K562 (cell line): ENCODE results near the gene LSR. TPM values are rescaled to one million over a fixed set of nuclear protein-coding genes. Genes with fewer than 3 reads are reported as not detected.

Source experiments
- E2F6 ChIP-seq, 2 experiments: IDR thresholded peaks; 2 replicates each; pipeline ENCODE4 v1.6.1; 2011; ENCODE audit warnings: borderline replicate concordance in 1 of 2, control low read depth in 1 of 2, low read depth in 1 of 2, low read length in 1 of 2, mild to moderate bottlenecking in 1 of 2, mixed read lengths in 1 of 2, moderate library complexity in 1 of 2; ENCODE audit not compliant: insufficient read depth in 1 of 2, insufficient read length in 1 of 2, poor library complexity in 1 of 2, severe bottlenecking in 1 of 2; ENCODE audit errors: extremely low read depth in 1 of 2
- ID3 ChIP-seq, 2 experiments: fragments of 250-450 bp in 1 of 2; fragments of 450-650 bp in 1 of 2; sonication (Bioruptor Pico) in 1 of 2; IDR thresholded peaks; 2 replicates each; pipeline versions ENCODE4 v1.6.1 to v1.8.0; 2016 to 2021; ENCODE audit warnings: mild to moderate bottlenecking in 2 of 2, moderate library complexity in 2 of 2, missing compliant biosample characterization in 1 of 2, missing genetic modification characterization in 1 of 2
- KHSRP ChIP-seq: fragments of 450-650 bp; IDR thresholded peaks from 2 replicates; pipeline ENCODE4 v1.6.1; 2017
- NKRF ChIP-seq: fragments of 450-650 bp; IDR thresholded peaks from 2 replicates; pipeline ENCODE4 v1.6.1; 2016; ENCODE audit warnings: borderline replicate concordance
- PHF20 ChIP-seq: fragments of 450-650 bp; IDR thresholded peaks from 2 replicates; pipeline ENCODE4 v1.6.1; 2018; ENCODE audit not compliant: partially characterized antibody
- SAFB ChIP-seq: fragments of 200-400 bp; formaldehyde crosslinking; IDR thresholded peaks from 2 replicates; pipeline ENCODE4 v1.6.1; 2017; ENCODE audit warnings: low read depth, low read length, borderline replicate concordance
- SAP30 ChIP-seq: fragments of 200-600 bp; sonication (generic); IDR thresholded peaks from 2 replicates; pipeline ENCODE4 v1.6.1; 2012; ENCODE audit warnings: borderline replicate concordance, low read depth, mild to moderate bottlenecking, moderate library complexity, low read length, control low read depth, inconsistent platforms; ENCODE audit not compliant: insufficient read depth, poor library complexity, severe bottlenecking
- SIN3A ChIP-seq, 2 experiments: fragments of 150-350 bp in 1 of 2; IDR thresholded peaks; 2 replicates each; pipeline ENCODE4 v1.6.1; 2011 to 2016; ENCODE audit warnings: borderline replicate concordance in 2 of 2, low read depth in 2 of 2, low read length in 2 of 2, mild to moderate bottlenecking in 2 of 2, moderate library complexity in 2 of 2; ENCODE audit not compliant: control insufficient read depth in 1 of 2
- SMARCA4 ChIP-seq: fragments of 450-650 bp; IDR thresholded peaks from 2 replicates; pipeline ENCODE4 v1.6.1; 2016
- SMARCC2 ChIP-seq: fragments of 450-650 bp; IDR thresholded peaks from 2 replicates; pipeline ENCODE4 v1.6.1; 2017; ENCODE audit warnings: antibody characterized with exemption, moderate library complexity, mild to moderate bottlenecking, low read depth
- SPI1 ChIP-seq: IDR thresholded peaks from 2 replicates; pipeline ENCODE4 v1.6.1; 2011; ENCODE audit warnings: low read depth, low read length, control low read depth, borderline replicate concordance
- ZBTB7A ChIP-seq: IDR thresholded peaks from 2 replicates; pipeline ENCODE4 v1.6.1; 2011; ENCODE audit warnings: low read depth, mild to moderate bottlenecking, low read length, moderate library complexity, borderline replicate concordance; ENCODE audit not compliant: control insufficient read depth
- ZEB2 ChIP-seq: fragments of 450-650 bp; IDR thresholded peaks from 2 replicates; pipeline ENCODE4 v1.6.1; 2016
- ZNF408 ChIP-seq: fragments of 250-450 bp; sonication (Bioruptor Pico); IDR thresholded peaks from 2 replicates; pipeline ENCODE4 v1.4.0; 2020; ENCODE audit warnings: low read depth, mild to moderate bottlenecking, moderate library complexity
- ZNF76 ChIP-seq: fragments of 250-450 bp; sonication (Bioruptor Pico); IDR thresholded peaks from 2 replicates; pipeline ENCODE4 v1.4.0; 2020; ENCODE audit warnings: mild to moderate bottlenecking, moderate library complexity, borderline replicate concordance
- ZNF830 ChIP-seq: fragments of 250-450 bp; sonication (Bioruptor Pico); IDR thresholded peaks from 2 replicates; pipeline ENCODE4 v1.5.0; 2021; ENCODE audit warnings: mild to moderate bottlenecking
- polyA plus RNA-seq, 8 experiments: library from polyadenylated mRNA; depleted of rRNA in 4 of 8; stranded (reverse) in 5 of 8; unstranded in 3 of 8; fragments of >200 nt; fragmentation: Nextera tagmentation in 2 of 8; fragmentation: Illumina TruSeq in 1 of 8; extraction: Ambion mirVana in 2 of 8; extraction: Trizol in 1 of 8; gene quantifications; 2 replicates each; pipeline versions ENCODE4 v1.2.1 to v1.2.3, GENCODE V29; 2011 to 2014; ENCODE audit warnings: inconsistent platforms in 1 of 8, missing spikeins in 1 of 8
- total RNA-seq, 7 experiments: library from RNA; depleted of rRNA in 6 of 7; stranded (reverse); fragments of >200 nt in 6 of 7; fragmentation: Illumina TruSeq in 2 of 7; extraction: Trizol in 2 of 7; gene quantifications; 2 replicates each; pipeline versions ENCODE4 v1.2.1 to v1.2.3, GENCODE V29; 2011 to 2021; ENCODE audit warnings: low replicate concordance in 1 of 7

Gene LSR
- total and polyA plus RNA-seq, 9 of the 15 experiments (the other 6 are each of a cell fraction or from before 2014, with no cell fraction given): 0.44 to 87.9 (median 28.0) TPM

- TF ChIP-seq ZBTB7A (peak; percentile 48; the same call in 1 of the 2 replicates), SAP30 (peak; percentile 53), E2F6 (IDR thresholded peaks at IDR 0.05; ENCODE audit: borderline replicate concordance in 1 of 2, extremely low read depth in 1 of 2, insufficient read depth in 1 of 2, insufficient read length in 1 of 2, low read depth in 1 of 2, low read length in 1 of 2, poor library complexity in 1 of 2, severe bottlenecking in 1 of 2) (peak in 1 of 2 experiments; percentile 13), SMARCC2 (no peak), SMARCA4 (peak; percentile 15; the same call in 1 of the 2 replicates), NKRF (0 out of 2 replicates have a peak, but pooled peaks have one; percentile 21), ZEB2 (peak; percentile 58; the same call in 1 of the 2 replicates), SPI1 (peak; percentile 14; the same call in 1 of the 2 replicates), ZNF830 (CRISPR knock-in tag) (peak; percentile 5; the same call in 1 of the 2 replicates), SIN3A (IDR thresholded peaks at IDR 0.05; ENCODE audit: borderline replicate concordance in 2 of 2, control insufficient read depth in 1 of 2, low read depth in 2 of 2, low read length in 2 of 2) (peak in 1 of 2 experiments; percentile 31; a peak in 2 of 4 replicates), KHSRP (no peak), ID3 (CRISPR knock-in tag; IDR thresholded peaks at IDR 0.05) (no peak), ID3 (tag; IDR thresholded peaks at IDR 0.05) (0 out of 2 replicates have a peak, but pooled peaks have one; percentile 6), ZNF76 (CRISPR knock-in tag) (0 out of 2 replicates have a peak, but pooled peaks have one; percentile 7), SAFB (0 out of 2 replicates have a peak, but pooled peaks have one; percentile 40), PHF20 (peak; percentile 6), ZNF408 (CRISPR knock-in tag) (no peak)
Measured at GRCh38 chr19:35249146-35249847, 495 bp downstream of the LSR start (continued).
